Measurements from ENCODE around the gene CAPN6. TPM values are rescaled to one million over a fixed set of nuclear protein-coding genes. Genes with fewer than 3 reads are reported as not detected.

CAPN6 gene
- total and polyA plus RNA-seq, 12 donors = 0.03 to 0.66 (median 0.11) TPM; not detected in 5

GRCh38 chrX:111259559-111259958 is 10.7 kb downstream of the CAPN6 start:
- H3K4me3 ChIP-seq = no peak overlapping the region
- no peak overlapping the region for H3K27ac ChIP-seq
- TF ChIP-seq CTCF (IDR thresholded peaks at IDR 0.05) = no peak
- intact Hi-C loops (cut with DNase I) = loop anchor here in 1 of 10 donors (10.0 kb wide), 1 partner anchor 805 kb away; no protein-coding TSS in a partner anchor
- ATAC-seq (no peak), DNase-seq (no peak)
- no peaks in the 10 kb centered on the region for H3K36me3 ChIP-seq
- H3K9me3 ChIP-seq = no peaks in the 10 kb centered on the region
- H3K4me1 ChIP-seq = no peaks in the 10 kb centered on the region
- peaks cover 0 to 54% (median 0%) of the 10 kb centered on the region in 7 donors for H3K27me3 ChIP-seq
- WGBS, 2 donors = 56 to 71% methylated on average over 3 of the region's 3 CpGs

DNA sequence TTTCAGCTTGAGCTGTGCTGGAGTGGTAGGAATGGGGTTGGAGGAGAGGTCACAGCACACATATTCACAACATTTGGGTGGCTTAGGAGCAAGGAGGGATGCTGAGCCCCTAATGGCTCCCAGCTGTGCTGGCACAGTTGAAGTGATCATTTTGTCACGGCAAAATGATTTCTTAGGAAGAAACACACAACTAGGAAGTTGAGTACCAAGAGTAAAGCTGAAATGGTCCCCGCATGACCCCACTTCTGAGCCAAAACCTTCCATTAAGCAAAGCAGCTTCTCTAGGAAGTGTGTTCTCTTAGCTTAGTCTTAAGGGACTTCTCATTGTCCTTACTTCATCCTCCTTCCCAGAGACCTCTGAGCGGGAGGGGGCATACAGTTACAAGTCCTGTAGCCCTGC is 12.6 kb downstream of the CAPN6 start:
- no peak overlapping the region for H3K27ac ChIP-seq
- H3K9me3 ChIP-seq = no peaks in the 10 kb centered on the region
- no peaks in the 10 kb centered on the region for H3K36me3 ChIP-seq
- peaks cover 0 to 49% (median 0%) of the 10 kb centered on the region in 7 donors for H3K27me3 ChIP-seq
- WGBS, 2 donors = 65 to 75% methylated on average over 3 of the region's 3 CpGs
- ATAC-seq (peak in 1 of 8 donors; percentile 49), DNase-seq (peak in 1 of 2 donors; percentile 4)
- no peak for TF ChIP-seq CTCF (IDR thresholded peaks at IDR 0.05)
- H3K4me1 ChIP-seq = no peaks in the 10 kb centered on the region
- H3K4me3 ChIP-seq = no peak overlapping the region
- intact Hi-C loops (cut with DNase I) = loop anchor here in 1 of 10 donors (10.0 kb wide), 1 partner anchor 803 kb away; no protein-coding TSS in a partner anchor

GRCh38 chrX:111254896-111255693 is 15.2 kb downstream of the CAPN6 start:
- no peak overlapping the region for H3K4me3 ChIP-seq
- H3K27me3 ChIP-seq = peaks cover 0 to 68% (median 0%) of the 10 kb centered on the region in 7 donors
- H3K9me3 ChIP-seq = no peaks in the 10 kb centered on the region
- H3K27ac ChIP-seq = no peak overlapping the region
- intact Hi-C loops (cut with DNase I) = loop anchor here in 1 of 10 donors (10.0 kb wide), 1 partner anchor 800 kb away; no protein-coding TSS in a partner anchor
- H3K4me1 ChIP-seq = no peaks in the 10 kb centered on the region
- 76 to 77% methylated on average over 7 of the region's 7 CpGs for WGBS, 2 donors
- no peak for DNase-seq
- TF ChIP-seq CTCF (IDR thresholded peaks at IDR 0.05) = no peak
- H3K36me3 ChIP-seq = no peaks in the 10 kb centered on the region
- ATAC-seq = no peak

- peak in 7 of 9 donors; percentile 31 to 54 (median 38) for TF ChIP-seq CTCF (IDR thresholded peaks at IDR 0.05)
- intact Hi-C loops (cut with DNase I) = loop anchor here in 3 of 10 donors (5.0 to 10.0 kb wide), 2 partner anchors 392 to 789 kb away; no protein-coding TSS in a partner anchor
- 37% methylated on average over 2 of the region's 2 CpGs for whole genome bisulfite sequencing, 2 donors
Observed at GRCh38 chrX:111244235-111244750, 26.0 kb downstream of the CAPN6 start.

More at GRCh38 chrX:111244235-111244750, 26.0 kb downstream of the CAPN6 start:
- Histone ChIP-seq H3K36me3 (no peaks in the 10 kb centered on the region), H3K4me3 (no peak overlapping the region), H3K27me3 (peaks cover 0 to 66% (median 0%) of the 10 kb centered on the region in 7 donors), H3K4me1 (no peaks in the 10 kb centered on the region), H3K9me3 (no peaks in the 10 kb centered on the region), H3K27ac (no peak overlapping the region)
- ATAC-seq (no peak), DNase-seq (no peak)
